ENCODE data around the gene PPP1R27.

The PPP1R27 gene

DNA sequence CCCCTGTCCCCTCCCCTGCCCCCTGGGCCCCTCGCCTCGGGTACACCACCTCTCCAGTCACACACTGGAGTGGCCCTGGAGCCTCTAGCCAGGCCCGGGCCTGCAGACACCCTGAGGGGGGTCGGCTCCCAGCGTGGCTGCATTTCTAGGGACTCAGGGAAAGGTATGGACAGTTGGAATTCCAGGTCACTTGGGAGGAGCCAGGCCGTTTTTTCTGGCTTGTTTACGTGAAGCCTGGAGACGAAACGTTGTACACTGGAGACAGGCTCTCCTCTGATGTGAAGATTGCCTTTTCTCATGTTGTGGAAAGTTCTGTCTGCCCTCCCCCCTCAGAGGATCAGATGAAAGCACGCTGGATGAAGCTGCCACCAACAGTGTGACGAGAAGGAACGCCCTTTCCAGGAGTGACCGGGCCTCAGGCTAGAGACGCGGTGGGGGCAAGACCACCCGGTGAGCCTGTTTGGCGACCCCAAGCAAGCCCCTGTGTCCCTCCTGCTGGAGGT lies 4.0 kb upstream of the PPP1R27 start:
- no peaks in the 10 kb centered on the region for H3K27me3 Mint-ChIP-seq
- no peak overlapping the region for H3K4me3 Mint-ChIP-seq
- ATAC-seq: no peak
- H3K27ac Mint-ChIP-seq: no peak overlapping the region
- H3K9me3 Mint-ChIP-seq: no peaks in the 10 kb centered on the region
- H3K36me3 Mint-ChIP-seq: peaks cover 15% of the 10 kb centered on the region
- peaks cover 9% of the 10 kb centered on the region for H3K4me1 Mint-ChIP-seq

DNA sequence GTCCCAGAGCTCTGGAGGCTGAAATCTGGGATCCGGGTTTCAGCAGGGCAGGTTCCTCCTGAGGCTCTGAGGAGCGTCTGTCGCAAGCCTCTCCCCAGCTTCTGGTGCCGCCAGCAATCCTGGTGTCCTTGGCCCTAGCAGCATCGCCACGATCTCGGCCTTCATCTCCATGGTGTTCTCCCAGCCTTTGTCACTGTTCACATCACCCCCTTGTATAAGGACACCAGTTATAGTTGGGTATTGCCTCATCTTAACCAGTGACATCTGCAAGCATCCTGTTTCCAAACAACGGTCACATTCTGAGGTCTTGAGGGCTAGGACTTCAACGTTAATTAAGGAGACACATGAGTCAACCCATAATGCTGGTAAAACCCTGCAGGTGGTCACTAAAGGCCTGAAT lies 2.8 kb upstream of the PPP1R27 start:
- Mint-ChIP-seq H3K27ac (no peak overlapping the region), H3K4me1 (peaks cover 13% of the 10 kb centered on the region), H3K9me3 (no peaks in the 10 kb centered on the region), H3K27me3 (no peaks in the 10 kb centered on the region), H3K36me3 (peaks cover 3% of the 10 kb centered on the region), H3K4me3 (no peak overlapping the region)
- no peak for ATAC-seq

DNA sequence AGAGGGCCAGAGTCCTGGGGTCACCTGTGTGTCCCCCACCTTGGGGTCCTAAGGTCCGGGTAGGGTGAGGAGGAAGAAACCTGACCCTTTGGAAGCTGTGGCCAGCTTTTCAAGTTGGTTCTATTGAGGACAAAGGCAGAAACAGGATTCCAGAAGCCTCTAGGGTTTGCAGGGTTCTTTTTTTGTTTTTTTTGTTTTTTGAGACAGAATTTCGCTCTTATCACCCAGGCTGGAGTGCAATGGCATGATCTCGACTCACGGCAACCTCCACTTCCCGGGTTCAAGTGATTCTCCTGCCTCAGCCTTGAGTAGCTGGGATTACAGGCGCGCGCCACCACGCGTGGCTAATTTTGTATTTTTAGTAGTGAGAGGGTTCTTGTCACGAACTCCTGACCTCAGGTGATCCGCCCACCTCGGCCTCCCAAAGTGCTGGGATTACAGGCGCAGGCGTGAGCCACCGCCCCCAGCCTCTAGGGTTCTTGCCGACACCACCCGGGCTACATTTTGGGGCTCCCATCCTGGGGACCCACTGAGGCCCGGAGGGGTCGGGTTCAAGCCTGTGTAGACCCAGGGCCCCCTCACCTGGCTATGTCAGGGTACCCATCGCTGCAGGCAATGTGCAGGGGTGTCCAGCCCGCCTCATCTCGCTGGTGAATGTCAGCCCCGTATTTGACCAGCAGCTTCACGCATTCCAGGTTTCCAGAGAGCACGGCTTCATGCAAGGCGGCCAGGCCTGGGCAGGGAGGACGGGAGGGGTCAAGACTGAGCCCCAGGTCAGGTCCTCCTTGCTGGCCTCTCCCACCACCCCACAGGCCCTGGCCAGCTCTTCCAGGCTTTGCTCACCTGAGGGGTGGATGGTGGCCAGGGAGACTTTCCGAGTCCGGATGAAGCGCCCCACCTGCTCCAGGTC lies 674 bp downstream of the PPP1R27 start:
- Mint-ChIP-seq H3K4me3 (peak overlapping the region; percentile 81), H3K27ac (peak overlapping the region; percentile 84), H3K27me3 (no peaks in the 10 kb centered on the region), H3K9me3 (no peaks in the 10 kb centered on the region), H3K4me1 (peaks cover 38% of the 10 kb centered on the region), H3K36me3 (no peaks in the 10 kb centered on the region)
- ATAC-seq: no peak

DNA sequence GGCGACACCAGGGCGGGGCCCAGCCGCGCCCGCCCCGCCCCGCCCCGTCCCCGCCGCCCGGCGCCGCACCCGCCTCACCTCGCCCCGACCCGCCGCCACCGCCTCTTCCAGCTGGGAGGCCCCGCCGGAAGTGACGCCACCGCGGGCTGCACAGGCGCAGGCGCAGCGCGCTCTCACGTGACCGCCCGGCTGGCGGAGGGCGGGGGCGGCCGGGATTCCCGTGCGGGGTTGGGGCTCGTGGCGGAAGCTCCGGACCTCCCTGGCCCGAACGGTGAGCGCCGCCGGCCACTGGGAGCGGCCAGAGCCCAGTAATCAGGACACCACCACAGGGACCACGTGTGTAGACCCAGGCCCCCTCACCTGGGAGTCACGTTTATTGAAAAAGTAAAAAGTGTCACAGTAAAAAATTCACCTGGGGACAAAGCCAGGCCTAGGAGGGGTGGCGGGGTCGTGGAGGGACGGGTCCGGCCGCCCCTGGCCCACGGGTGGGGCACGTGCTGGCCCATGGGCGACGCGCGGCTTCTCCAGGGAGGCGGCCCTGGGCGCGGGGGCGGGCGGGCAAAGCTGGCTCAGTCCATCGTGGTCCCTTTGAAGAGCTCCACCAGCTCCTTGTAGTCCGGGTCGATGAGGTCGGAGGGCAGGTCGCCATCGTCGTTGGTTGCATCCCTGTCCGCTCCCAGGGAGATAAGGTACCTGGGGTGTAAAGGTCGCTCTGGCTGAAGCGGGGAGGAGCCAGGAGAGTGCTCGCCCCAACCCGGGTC lies 1.5 kb downstream of the PPP1R27 start, which contains the start of gene MCRIP1:
Gene MCRIP1 (minus strand): TSS at position 132 of the 761 bp plus-strand sequence. CDS start 8,785 bp downstream, outside the sequence.
- no peaks in the 10 kb centered on the region for H3K36me3 Mint-ChIP-seq
- H3K4me1 Mint-ChIP-seq: peaks cover 43% of the 10 kb centered on the region
- peak; percentile 92 for ATAC-seq
- peak within 1 kb of the TSS; percentile 84 for H3K27ac Mint-ChIP-seq
- H3K27me3 Mint-ChIP-seq: no peaks in the 10 kb centered on the region
- peak within 1 kb of the TSS; percentile 82 for H3K4me3 Mint-ChIP-seq
- no peaks in the 10 kb centered on the region for H3K9me3 Mint-ChIP-seq

DNA sequence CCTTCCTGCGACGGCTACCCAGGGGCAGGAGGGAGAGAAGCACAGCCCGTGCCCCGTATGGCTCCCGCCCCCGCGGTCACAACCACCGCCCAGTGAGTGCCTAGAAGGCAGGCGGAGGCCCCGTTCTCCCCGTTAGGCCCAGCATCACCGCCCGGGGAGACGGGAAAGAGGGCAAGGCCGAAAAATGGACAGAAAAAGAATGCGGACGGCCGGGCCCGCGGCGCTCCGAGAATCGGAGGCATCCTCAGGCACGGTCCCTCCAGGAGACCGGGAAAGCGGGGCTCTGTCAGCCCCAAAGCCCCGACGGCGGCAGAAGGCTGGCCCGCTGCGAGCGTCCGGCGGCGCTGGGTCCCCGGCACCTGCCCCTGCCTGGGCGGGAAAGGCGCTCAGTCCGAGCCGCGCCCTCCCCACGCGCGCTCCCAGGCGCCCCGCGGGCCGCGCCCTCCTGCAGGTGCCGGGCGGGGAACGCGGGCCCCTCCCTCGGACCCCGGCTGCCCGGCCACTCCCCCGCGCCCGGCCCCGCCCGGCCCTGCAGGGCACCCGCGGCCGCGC lies 2.2 kb downstream of the PPP1R27 start:
- Mint-ChIP-seq H3K27me3 (no peaks in the 10 kb centered on the region), H3K4me3 (peak overlapping the region; percentile 82), H3K4me1 (peaks cover 45% of the 10 kb centered on the region), H3K9me3 (no peaks in the 10 kb centered on the region), H3K36me3 (no peaks in the 10 kb centered on the region), H3K27ac (peak overlapping the region; percentile 84)
- peak; percentile 59 for ATAC-seq

DNA sequence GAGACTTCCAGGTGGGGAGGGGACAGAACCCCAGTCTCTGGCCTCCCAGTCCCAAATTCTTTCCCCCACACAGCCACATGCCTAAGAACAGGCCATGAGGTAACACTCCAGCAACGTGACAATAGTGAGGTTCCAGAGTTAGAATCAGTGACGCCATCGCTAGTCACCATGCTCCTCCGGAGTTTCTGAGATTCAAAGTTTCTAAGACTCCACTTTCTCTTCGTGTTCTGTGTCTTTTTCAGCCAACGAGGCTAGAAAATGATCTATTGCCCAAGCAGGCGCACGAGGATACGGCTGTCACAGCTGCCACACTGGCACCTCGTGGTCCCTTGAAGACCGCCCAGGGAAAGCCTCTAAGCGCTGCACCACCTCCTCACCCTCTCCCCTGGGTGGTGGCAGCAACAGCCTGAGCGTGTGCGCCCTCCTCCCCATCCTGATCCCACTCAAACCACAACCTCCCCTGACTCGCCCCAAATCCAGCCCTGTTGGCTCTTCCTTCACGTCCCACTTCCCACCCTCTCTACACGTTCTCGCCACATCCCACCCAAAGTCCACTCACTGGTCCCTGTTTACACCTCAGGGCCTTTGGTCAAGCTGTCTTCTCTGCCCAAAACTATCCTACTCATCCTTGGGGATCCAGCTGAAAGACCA lies 2.8 kb downstream of the PPP1R27 start:
- no peaks in the 10 kb centered on the region for H3K27me3 Mint-ChIP-seq
- peaks cover 45% of the 10 kb centered on the region for H3K4me1 Mint-ChIP-seq
- no peaks in the 10 kb centered on the region for H3K36me3 Mint-ChIP-seq
- peak overlapping the region; percentile 84 for H3K27ac Mint-ChIP-seq
- H3K9me3 Mint-ChIP-seq: no peaks in the 10 kb centered on the region
- peak overlapping the region; percentile 82 for H3K4me3 Mint-ChIP-seq
- ATAC-seq: peak; percentile 52

DNA sequence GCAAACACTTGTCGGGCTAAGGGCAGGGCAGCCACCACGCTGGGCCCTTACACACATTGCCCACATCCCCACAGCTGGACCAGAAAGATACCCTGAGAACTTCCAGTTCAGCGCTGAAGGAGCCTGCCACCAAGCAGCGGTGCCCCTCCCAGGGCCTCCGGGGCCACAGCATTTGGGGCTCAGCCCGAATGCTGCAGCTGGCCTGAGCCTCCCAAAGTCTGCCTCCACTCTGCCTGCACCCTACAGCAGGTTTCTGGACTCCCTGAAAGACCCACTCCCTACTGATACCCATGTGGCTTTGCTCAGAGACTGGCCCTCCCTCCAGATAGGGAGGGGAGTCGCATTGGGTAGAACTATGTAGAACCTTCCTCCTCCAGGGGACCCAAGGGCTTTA lies 3.3 kb downstream of the PPP1R27 start:
- H3K4me3 Mint-ChIP-seq: peak overlapping the region; percentile 82
- no peaks in the 10 kb centered on the region for H3K9me3 Mint-ChIP-seq
- H3K4me1 Mint-ChIP-seq: peaks cover 45% of the 10 kb centered on the region
- no peaks in the 10 kb centered on the region for H3K36me3 Mint-ChIP-seq
- H3K27ac Mint-ChIP-seq: peak overlapping the region; percentile 84
- no peak for ATAC-seq
- no peaks in the 10 kb centered on the region for H3K27me3 Mint-ChIP-seq

DNA sequence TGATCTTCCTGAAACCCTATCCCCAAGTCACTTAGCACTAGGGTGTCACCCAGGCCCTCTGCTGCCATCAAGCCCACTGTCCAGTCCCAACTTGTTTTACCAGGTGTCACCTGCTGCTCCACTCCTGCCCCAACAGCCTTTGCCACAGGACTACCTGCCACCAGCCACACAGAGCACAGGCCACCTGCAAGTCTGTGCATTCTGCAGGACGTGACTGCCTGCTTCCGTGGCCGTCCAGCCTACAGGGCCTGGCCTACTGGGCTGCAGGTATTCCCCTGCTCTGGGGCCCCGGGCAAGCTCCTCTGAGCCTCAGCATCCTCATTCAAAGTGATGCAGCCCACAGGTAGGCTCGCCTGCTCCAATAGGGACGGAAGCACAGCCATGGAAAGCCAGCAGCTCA lies 5.0 kb downstream of the PPP1R27 start:
- peaks cover 7% of the 10 kb centered on the region for H3K36me3 Mint-ChIP-seq
- no peaks in the 10 kb centered on the region for H3K27me3 Mint-ChIP-seq
- H3K4me1 Mint-ChIP-seq: peaks cover 46% of the 10 kb centered on the region
- H3K9me3 Mint-ChIP-seq: no peaks in the 10 kb centered on the region
- no peak overlapping the region for H3K4me3 Mint-ChIP-seq
- ATAC-seq: no peak
- H3K27ac Mint-ChIP-seq: no peak overlapping the region

DNA sequence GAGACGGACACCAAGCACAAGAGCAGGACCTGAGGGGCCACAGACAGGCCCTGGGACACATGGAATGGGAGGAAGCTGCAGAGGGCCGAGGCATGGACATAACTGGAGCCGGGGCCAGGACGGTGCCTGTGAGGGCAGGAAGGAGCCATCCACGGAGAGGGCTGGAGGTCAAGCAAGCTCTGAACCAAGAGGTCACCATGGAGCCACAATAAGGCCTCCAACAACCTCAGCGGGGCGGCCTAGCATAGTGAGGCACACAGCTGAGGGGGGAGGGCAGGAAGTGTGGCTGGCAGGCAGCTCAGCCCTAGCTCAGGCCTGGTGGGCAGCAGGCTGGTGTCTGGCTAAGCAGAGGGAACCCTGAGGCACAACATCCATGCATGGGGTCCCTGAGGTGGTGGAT lies 6.2 kb downstream of the PPP1R27 start:
- H3K4me3 Mint-ChIP-seq: no peak overlapping the region
- no peak for ATAC-seq
- H3K27me3 Mint-ChIP-seq: no peaks in the 10 kb centered on the region
- no peak overlapping the region for H3K27ac Mint-ChIP-seq
- no peaks in the 10 kb centered on the region for H3K9me3 Mint-ChIP-seq
- H3K36me3 Mint-ChIP-seq: peaks cover 11% of the 10 kb centered on the region
- H3K4me1 Mint-ChIP-seq: peaks cover 44% of the 10 kb centered on the region

DNA sequence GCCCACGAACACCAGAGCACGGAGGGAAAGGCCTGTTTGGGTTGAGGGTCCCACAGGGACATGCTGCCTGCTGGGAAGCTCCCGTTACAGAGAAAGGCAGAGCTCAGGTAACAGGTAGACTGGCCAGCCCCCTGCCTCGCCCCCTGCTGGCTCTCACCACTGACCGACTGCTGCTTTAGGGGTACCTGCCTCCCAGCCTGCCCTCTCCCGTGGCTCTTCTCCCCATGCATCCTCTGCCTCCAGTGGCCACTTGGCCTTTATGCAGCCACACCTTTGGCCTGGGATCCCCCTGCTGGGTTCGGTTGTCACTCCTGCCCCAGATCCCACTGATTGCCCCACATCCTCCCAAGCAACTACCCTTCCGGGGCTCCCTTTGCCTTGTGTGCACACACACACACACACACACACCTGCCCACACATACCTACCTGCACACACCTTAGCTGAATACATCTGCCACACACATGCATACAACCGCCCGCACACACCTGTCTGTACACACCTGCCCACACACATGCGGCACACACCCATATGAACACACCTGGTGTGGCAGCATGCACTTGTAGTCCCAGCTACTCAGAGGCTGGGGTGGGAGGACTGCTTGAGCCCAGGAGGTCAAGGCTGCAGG lies 8.9 kb downstream of the PPP1R27 start:
- no peaks in the 10 kb centered on the region for H3K27me3 Mint-ChIP-seq
- ATAC-seq: no peak
- H3K27ac Mint-ChIP-seq: no peak overlapping the region
- H3K36me3 Mint-ChIP-seq: peaks cover 15% of the 10 kb centered on the region
- peaks cover 27% of the 10 kb centered on the region for H3K4me1 Mint-ChIP-seq
- no peak overlapping the region for H3K4me3 Mint-ChIP-seq
- no peaks in the 10 kb centered on the region for H3K9me3 Mint-ChIP-seq

DNA sequence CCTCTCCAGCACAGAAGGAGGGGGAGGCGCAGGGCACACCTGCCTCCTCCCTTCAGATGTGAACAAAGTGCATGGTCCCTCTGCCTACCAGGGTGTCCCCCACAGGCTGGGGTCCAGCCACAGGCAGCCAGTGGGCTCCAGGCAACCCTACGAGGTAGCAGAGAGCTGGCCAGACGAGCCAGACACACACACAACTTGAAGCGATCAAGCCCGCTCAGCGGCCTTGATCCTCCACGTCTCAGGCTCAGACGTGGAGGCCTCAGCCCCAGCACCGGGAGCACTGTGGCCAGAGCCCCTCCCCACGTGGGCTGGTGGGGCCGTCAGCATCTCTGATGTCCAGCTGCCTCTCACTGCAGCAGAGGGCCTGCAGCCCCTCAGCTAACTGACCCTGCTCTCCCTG lies 10.3 kb downstream of the PPP1R27 start:
- no peak overlapping the region for H3K27ac Mint-ChIP-seq
- no peak overlapping the region for H3K4me3 Mint-ChIP-seq
- ATAC-seq: no peak
- no peaks in the 10 kb centered on the region for H3K9me3 Mint-ChIP-seq
- no peaks in the 10 kb centered on the region for H3K27me3 Mint-ChIP-seq
- H3K36me3 Mint-ChIP-seq: peaks cover 15% of the 10 kb centered on the region
- H3K4me1 Mint-ChIP-seq: peaks cover 17% of the 10 kb centered on the region

DNA sequence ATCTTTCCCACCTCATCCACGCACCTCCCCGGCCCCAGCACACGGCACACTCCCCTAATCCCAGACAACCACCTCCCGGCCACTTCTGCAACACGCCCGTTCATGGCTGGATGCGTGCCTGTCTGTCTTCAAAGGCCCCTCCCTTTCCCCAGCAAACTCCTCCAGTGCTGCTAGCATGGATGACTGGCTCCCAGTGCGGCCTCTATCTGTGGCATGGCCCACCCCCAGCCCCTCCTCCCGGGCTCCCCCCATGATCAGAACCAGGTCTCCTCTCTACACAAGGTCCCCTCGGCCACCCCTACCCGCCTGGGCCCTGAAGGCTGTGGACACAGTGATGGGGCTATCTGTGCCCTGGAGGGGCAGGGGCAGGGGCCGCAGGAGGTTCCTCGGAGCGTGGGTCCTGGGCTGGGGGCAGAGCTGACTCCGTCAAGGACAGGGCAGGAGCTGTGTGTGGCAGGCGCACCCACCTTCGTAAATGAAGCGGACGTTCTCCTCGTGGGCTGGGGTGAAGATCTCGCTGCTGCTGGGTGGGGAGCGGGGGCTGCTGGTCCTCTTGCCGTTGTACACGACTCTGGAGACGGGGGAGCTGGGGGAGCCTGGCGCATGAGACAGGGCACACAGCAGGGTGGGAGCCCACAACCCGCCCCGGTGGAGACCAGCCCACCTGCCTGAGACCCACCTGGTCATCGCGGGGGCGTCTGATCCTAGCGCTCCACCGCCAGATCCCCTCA lies 10.9 kb downstream of the PPP1R27 start:
- H3K9me3 Mint-ChIP-seq: no peaks in the 10 kb centered on the region
- peaks cover 15% of the 10 kb centered on the region for H3K36me3 Mint-ChIP-seq
- no peak for ATAC-seq
- H3K27me3 Mint-ChIP-seq: no peaks in the 10 kb centered on the region
- H3K27ac Mint-ChIP-seq: no peak overlapping the region
- H3K4me1 Mint-ChIP-seq: peaks cover 16% of the 10 kb centered on the region
- H3K4me3 Mint-ChIP-seq: no peak overlapping the region

DNA sequence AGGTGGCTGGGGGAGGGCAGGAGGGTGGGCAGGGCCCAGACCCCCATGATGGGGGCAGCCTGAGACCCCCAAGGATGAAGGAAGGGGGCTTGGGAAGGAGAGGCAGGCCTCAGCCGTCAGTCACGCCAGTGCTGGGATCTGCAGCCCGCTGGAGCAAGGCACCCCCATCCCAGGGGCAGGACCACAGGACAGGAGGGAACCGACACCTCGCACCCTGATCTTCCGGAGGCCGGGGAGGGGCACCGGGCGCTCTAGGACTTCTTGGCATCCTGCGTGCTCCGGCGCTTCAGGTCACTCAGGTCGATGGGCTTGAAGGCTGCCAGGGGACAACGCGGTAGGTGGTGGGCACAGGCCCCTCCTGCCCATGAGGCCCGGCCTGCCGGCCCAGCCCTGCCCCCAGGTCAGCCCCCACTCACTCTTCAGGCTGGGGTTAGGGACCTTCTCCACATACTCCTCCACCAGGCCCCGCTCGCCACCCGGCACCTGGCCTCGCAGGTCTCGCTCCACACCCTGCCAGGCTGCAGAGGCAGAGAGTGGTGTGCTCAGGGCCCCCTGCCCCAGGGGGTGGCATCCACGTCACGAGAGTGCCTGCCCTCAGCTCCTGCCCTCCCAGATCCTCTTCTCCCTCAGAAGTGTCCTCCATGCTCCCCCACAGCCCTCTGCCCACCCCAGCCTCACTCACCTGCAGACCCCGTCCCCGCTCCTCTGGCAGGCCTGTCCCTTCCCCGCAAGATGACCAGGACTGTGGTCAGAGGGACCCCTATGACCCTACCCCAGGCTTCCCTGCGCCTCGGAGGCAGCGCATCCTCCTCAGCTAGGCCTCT lies 11.6 kb downstream of the PPP1R27 start:
- Mint-ChIP-seq H3K27ac (no peak overlapping the region), H3K9me3 (no peaks in the 10 kb centered on the region), H3K4me3 (no peak overlapping the region), H3K36me3 (peaks cover 15% of the 10 kb centered on the region), H3K27me3 (peaks cover under 1% of the 10 kb centered on the region), H3K4me1 (peaks cover 9% of the 10 kb centered on the region)
- no peak for ATAC-seq

All from stimulated activated memory B cell treated with anti-CD40 and anti-IgM and Interleukin-4, amounts not matched to agents 10 μg/mL and 1 μg/mL and 100 μg/mL, for 72 hours (primary cell).